ENCODE results near the gene VEZF1. TPM values are rescaled to one million over a fixed set of nuclear protein-coding genes. Genes with fewer than 3 reads are reported as not detected.
A peak's percentile ranks its signal among the peaks of the same experiment; 100 is the strongest.

VEZF1 gene
- total and polyA plus RNA-seq, 2 of the 4 experiments (the other 2 are of a cell fraction): 21.1 to 42.1 TPM

- ATAC-seq (ENCODE audit: low read depth) (no peak), DNase-seq (no peak)
- no peak overlapping the region for H2AK9ac ChIP-seq (replicated peaks; ENCODE audit: low read depth, low read length, poor library complexity)
- H3K56ac ChIP-seq (ENCODE audit: extremely low read depth, insufficient read depth, low read length): no peak overlapping the region
- in situ Hi-C loops (cut with MboI; ENCODE audit: low sequenced_read_pairs): no loop called here
- H3K36me3 ChIP-seq (ENCODE audit: control insufficient read depth, insufficient read depth, low read length): peaks cover 6% of the 10 kb centered on the region
- dilution Hi-C loops (cut with HindIII; ENCODE audit: low sequenced_read_pairs, unreplicated experiment): loop anchor here (25.0 kb wide), 1 partner anchor 131 kb away; the partner anchor contains the start of gene MRPS23
- intact Hi-C loops (cut with micrococcal nuclease): loop anchor here (2.0 kb wide), 2 partner anchors 101 to 863 kb away; no protein-coding TSS in a partner anchor
- no peaks in the 10 kb centered on the region for H3K9me3 ChIP-seq (ENCODE audit: control insufficient read depth, insufficient read depth, low read length)
- no peaks in the 10 kb centered on the region; the same call in 1 of the 2 replicates for H3K9me1 ChIP-seq (ENCODE audit: insufficient read depth, low read length)
- H3K27me3 ChIP-seq (ENCODE audit: control insufficient read depth, insufficient read depth, low read length): no peaks in the 10 kb centered on the region
- no peak overlapping the region for H3K4ac ChIP-seq (ENCODE audit: low read depth, low read length)
- 0 out of 2 replicates have a peak overlapping the region, but pooled peaks have one; percentile 50 for H4K5ac ChIP-seq (ENCODE audit: low read depth, low read length)
- no peak overlapping the region for H2BK20ac ChIP-seq (ENCODE audit: low read depth, low read length)
- no peak overlapping the region for H3K4me2 ChIP-seq (ENCODE audit: low read depth, low read length)
- H3K79me1 ChIP-seq (ENCODE audit: low read depth in 1 of 2, low read length in 2 of 2): peaks cover 10 to 36% of the 10 kb centered on the region in 2 experiments; a peak in 3 of 4 replicates
- H4K20me1 ChIP-seq (ENCODE audit: insufficient read depth, low read length): no peaks in the 10 kb centered on the region
- no peak overlapping the region for H3K23ac ChIP-seq (ENCODE audit: low read depth, low read length)
- no peak overlapping the region; the same call in 1 of the 2 replicates for H3K9ac ChIP-seq (ENCODE audit: low read depth, low read length)
- H4K91ac ChIP-seq (ENCODE audit: insufficient read depth, low read depth, low read length): no peak overlapping the region
- no peak overlapping the region for H3K27ac ChIP-seq (ENCODE audit: insufficient read depth, low read length)
- TF ChIP-seq CHD1 (IDR thresholded peaks at IDR 0.05; ENCODE audit: low read depth, low read length): no peak
- no peak for TF ChIP-seq RCOR1 (IDR thresholded peaks at IDR 0.05; ENCODE audit: insufficient replicate concordance, low read length)
- no peak; the same call in 1 of the 2 replicates for TF ChIP-seq POLR2A (IDR thresholded peaks at IDR 0.05; ENCODE audit: low read depth, low read length)
- TF ChIP-seq CTCF (conservative IDR thresholded peaks at IDR 0.05; ENCODE audit: low read depth, low read length): no peak
- no peak for TF ChIP-seq MAFK (IDR thresholded peaks at IDR 0.05; ENCODE audit: low read depth, low read length)
- TF ChIP-seq BHLHE40 (IDR thresholded peaks at IDR 0.05; ENCODE audit: low read depth, low read length): no peak
- TF ChIP-seq FOS (IDR thresholded peaks at IDR 0.05; ENCODE audit: low read depth, low read length): no peak
- TF ChIP-seq RFX5 (IDR thresholded peaks at IDR 0.05; ENCODE audit: low read depth, low read length): no peak
- no peak for TF ChIP-seq SMC3 (IDR thresholded peaks at IDR 0.05; ENCODE audit: low read depth, low read length)
- TF ChIP-seq CEBPB (IDR thresholded peaks at IDR 0.05; ENCODE audit: low read depth, low read length): no peak
- no peak for TF ChIP-seq MXI1 (IDR thresholded peaks at IDR 0.05; ENCODE audit: borderline replicate concordance, low read depth, low read length)
- no peak for TF ChIP-seq MAZ (IDR thresholded peaks at IDR 0.05; ENCODE audit: borderline replicate concordance, low read depth, low read length)
- TF ChIP-seq, protein P1, sequence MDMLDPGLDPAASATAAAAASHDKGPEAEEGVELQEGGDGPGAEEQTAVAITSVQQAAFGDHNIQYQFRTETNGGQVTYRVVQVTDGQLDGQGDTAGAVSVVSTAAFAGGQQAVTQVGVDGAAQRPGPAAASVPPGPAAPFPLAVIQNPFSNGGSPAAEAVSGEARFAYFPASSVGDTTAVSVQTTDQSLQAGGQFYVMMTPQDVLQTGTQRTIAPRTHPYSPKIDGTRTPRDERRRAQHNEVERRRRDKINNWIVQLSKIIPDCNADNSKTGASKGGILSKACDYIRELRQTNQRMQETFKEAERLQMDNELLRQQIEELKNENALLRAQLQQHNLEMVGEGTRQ (IDR thresholded peaks at IDR 0.05; ENCODE audit: low read depth, low read length): no peak
- no peak for TF ChIP-seq RAD21 (IDR thresholded peaks at IDR 0.05; ENCODE audit: low read length)
- BruUV-seq (replicated peaks): no TSS peak
- no peak overlapping the region for H2BK15ac ChIP-seq (ENCODE audit: low read depth, low read length)
- H2AK5ac ChIP-seq (ENCODE audit: low read depth, low read length): no peak overlapping the region
- ChIA-PET CTCF (interaction anchor here (1.1 to 1.8 kb wide), 2 partner anchors 45 to 135 kb away, joined by 3 to 11 read pairs; no protein-coding TSS in a partner anchor), POLR2A (ENCODE audit: unreplicated experiment) (interaction anchor here (0.8 kb wide), 1 partner anchor 113 kb away, joined by 3 read pairs; no protein-coding TSS in a partner anchor)
- no peak overlapping the region; the same call in 1 of the 2 replicates for H3K18ac ChIP-seq (ENCODE audit: low read depth, low read length)
- H2BK5ac ChIP-seq (ENCODE audit: low read depth, low read length, poor library complexity, severe bottlenecking): no peak overlapping the region
- no peak overlapping the region for H2BK120ac ChIP-seq (ENCODE audit: low read depth, low read length)
- H3K4me1 ChIP-seq (ENCODE audit: control insufficient read depth, insufficient read depth, low read length): peaks cover 6% of the 10 kb centered on the region
- peak overlapping the region in 1 of 2 experiments; percentile 5; a peak in 1 of 4 replicates for H4K8ac ChIP-seq (ENCODE audit: low read depth in 2 of 2, low read length in 2 of 2)
- no peak overlapping the region for H2AFZ ChIP-seq (replicated peaks; ENCODE audit: low read length, poor library complexity)
- WGBS, 2 experiments (ENCODE audit: extremely low coverage in 2 of 2, insufficient read length in 1 of 2): no CpG with 5 or more reads among the region's 3 CpGs
- no peak overlapping the region for H3K14ac ChIP-seq (replicated peaks; ENCODE audit: low read depth, low read length)
- no peak overlapping the region for H3K4me3 ChIP-seq (ENCODE audit: insufficient read depth, low read depth, low read length)
Measured at GRCh38 chr17:57993471-57994365, 5.7 kb upstream of the VEZF1 start.
